Measurements from ENCODE around the gene CBFA2T3.
"Not testable (repeated sequence)": the region's sequence is repeated elsewhere in the genome, so short reads cannot be mapped to it uniquely, and the experiment has no call there.

CBFA2T3 gene

GRCh38 chr16:88920618-88921590 lies 56.1 kb downstream of the CBFA2T3 start:
- peak; percentile 8 to 28 for DNase-seq

- DNase-seq: no peak
Observed at GRCh38 chr16:88919936-88920335, 57.1 kb downstream of the CBFA2T3 start.

- not testable (repeated sequence) for DNase-seq
Observed at GRCh38 chr16:88918896-88919295, 58.1 kb downstream of the CBFA2T3 start.

GRCh38 chr16:88917915-88918627 lies 58.9 kb downstream of the CBFA2T3 start:
- DNase-seq: no peak

- DNase-seq: no peak
Observed at GRCh38 chr16:88917146-88917914, 59.7 kb downstream of the CBFA2T3 start.

GRCh38 chr16:88915639-88916327 lies 61.2 kb downstream of the CBFA2T3 start:
- DNase-seq: no peak

- DNase-seq: no peak
Observed at GRCh38 chr16:88914750-88915368, 62.1 kb downstream of the CBFA2T3 start.

GRCh38 chr16:88913870-88914269 lies 63.1 kb downstream of the CBFA2T3 start:
- DNase-seq: no peak

- no peak for DNase-seq
Observed at GRCh38 chr16:88913001-88913612, 63.9 kb downstream of the CBFA2T3 start.

- no peak for DNase-seq
Observed at GRCh38 chr16:88912556-88912955, 64.5 kb downstream of the CBFA2T3 start.

GRCh38 chr16:88911946-88912310 lies 65.1 kb downstream of the CBFA2T3 start:
- DNase-seq: no peak

- peak in 1 of 2 donors; percentile 24 for DNase-seq
Observed at GRCh38 chr16:88911136-88911945, 65.7 kb downstream of the CBFA2T3 start.

GRCh38 chr16:88910284-88911135 lies 66.5 kb downstream of the CBFA2T3 start:
- no peak for DNase-seq

GRCh38 chr16:88909431-88910210 lies 67.4 kb downstream of the CBFA2T3 start:
- DNase-seq: no peak

GRCh38 chr16:88908307-88908706 lies 68.7 kb downstream of the CBFA2T3 start:
- no peak for DNase-seq

- no peak for DNase-seq
Observed at GRCh38 chr16:88907768-88908167, 69.2 kb downstream of the CBFA2T3 start.

GRCh38 chr16:88906535-88907105 lies 70.4 kb downstream of the CBFA2T3 start:
- DNase-seq: no peak

GRCh38 chr16:88906020-88906419 lies 71.0 kb downstream of the CBFA2T3 start:
- no peak for DNase-seq

- no peak for DNase-seq
Observed at GRCh38 chr16:88905563-88905962, 71.4 kb downstream of the CBFA2T3 start.

All from CD4-positive, alpha-beta T cell treated with Interferon alpha-2 for 1 hour (primary cell).